ENCODE measurements around the gene SPRING1. TPM values are rescaled to one million over a fixed set of nuclear protein-coding genes. Genes with fewer than 3 reads are reported as not detected.

The SPRING1 gene
- total RNA-seq, 4 donors from 2014 or later, result 6.2 to 19.2 (median 16.3) TPM

- H3K36me3 ChIP-seq, result peaks cover 5 to 59% (median 40%) of the 10 kb centered on the region in 4 donors
- no peaks in the 10 kb centered on the region for H3K27me3 ChIP-seq
- TF ChIP-seq EP300 (IDR thresholded peaks at IDR 0.05) (no peak), POLR2A (IDR thresholded peaks at IDR 0.05; ENCODE audit: low read depth) (no peak), POLR2AphosphoS5 (IDR thresholded peaks at IDR 0.05) (peak; percentile 29 to 34)
- peak; percentile 94 for DNase-seq (ENCODE audit: extremely low spot score)
- intact Hi-C loops (cut with DNase I), result loop anchor here (10.0 kb wide), 1 partner anchor 407 kb away; no protein-coding TSS in a partner anchor
- 70% methylated on average over 25 of the region's 27 CpGs for whole genome bisulfite sequencing
- H3K27ac ChIP-seq (replicated peaks in 1 of 4), result peak overlapping the region; percentile 29 to 75 (median 49)
- no peaks in the 10 kb centered on the region for H3K9me3 ChIP-seq
- peak overlapping the region in 3 of 4 donors; percentile 21 to 35 (median 27) for H3K4me3 ChIP-seq
- peaks cover 24 to 36% (median 29%) of the 10 kb centered on the region in 4 donors for H3K4me1 ChIP-seq
Measured at GRCh38 chr12:116717466-116718437, 20.1 kb downstream of the SPRING1 start.

DNA sequence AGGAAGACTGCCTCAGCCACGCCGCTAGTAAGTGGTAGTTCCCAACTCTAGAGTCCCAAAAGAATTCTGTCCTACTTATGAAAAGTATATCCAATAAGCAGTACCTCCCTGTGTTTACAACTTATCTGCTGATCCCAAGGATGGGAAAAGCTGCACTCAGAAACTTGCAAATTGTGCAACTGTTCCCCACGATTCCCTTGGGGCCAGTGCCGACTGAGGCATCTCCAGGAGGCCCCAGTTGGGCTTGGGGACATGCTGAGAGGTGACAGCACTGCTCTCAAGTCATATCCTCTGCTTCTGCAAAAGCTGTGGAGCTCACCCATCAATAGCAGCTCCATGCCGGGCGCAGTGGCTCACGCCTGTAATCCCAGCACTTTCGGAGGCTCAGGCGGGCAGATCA, 23.7 kb downstream of the SPRING1 start:
- Histone ChIP-seq H3K27ac (replicated peaks in 1 of 4) (no peak overlapping the region), H3K9me3 (no peaks in the 10 kb centered on the region), H3K27me3 (peaks cover 0 to 4% (median 0%) of the 10 kb centered on the region in 4 donors), H3K36me3 (peaks cover 0 to 34% (median 30%) of the 10 kb centered on the region in 4 donors), H3K4me3 (no peak overlapping the region), H3K4me1 (peaks cover 16 to 27% (median 21%) of the 10 kb centered on the region in 4 donors)
- no peak for DNase-seq (ENCODE audit: extremely low spot score)
- TF ChIP-seq EP300 (IDR thresholded peaks at IDR 0.05), result no peak
- TF ChIP-seq POLR2AphosphoS5 (IDR thresholded peaks at IDR 0.05), result no peak
- no peak for TF ChIP-seq CTCF (IDR thresholded peaks at IDR 0.05)
- no peak for TF ChIP-seq POLR2A (IDR thresholded peaks at IDR 0.05; ENCODE audit: low read depth)
- intact Hi-C loops (cut with DNase I), result loop anchor here (10.0 kb wide), 1 partner anchor 411 kb away; no protein-coding TSS in a partner anchor
- WGBS, result 87% methylated on average over 8 of the region's 9 CpGs

DNA sequence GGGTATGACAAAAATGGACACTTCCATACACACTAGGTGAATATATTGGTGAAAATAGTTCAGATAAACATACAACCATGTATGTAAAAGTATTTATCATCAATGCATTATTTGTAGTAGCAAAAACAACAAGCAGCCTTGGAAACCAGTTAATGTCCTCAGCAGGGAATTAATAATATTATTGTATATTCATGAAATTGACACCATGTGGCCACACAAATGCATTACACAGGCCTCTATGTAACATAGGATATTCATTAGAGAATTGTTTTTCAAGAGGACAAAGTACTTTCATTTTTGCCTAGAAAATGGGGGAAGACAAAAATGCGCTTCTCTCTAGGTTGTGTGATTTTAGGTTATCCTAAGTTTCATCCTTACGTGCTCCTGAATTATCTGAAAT, 24.3 kb downstream of the SPRING1 start:
- H3K27ac ChIP-seq (replicated peaks in 1 of 4), result no peak overlapping the region
- TF ChIP-seq CTCF (IDR thresholded peaks at IDR 0.05) (peak in 1 of 3 experiments; percentile 5), POLR2A (IDR thresholded peaks at IDR 0.05; ENCODE audit: low read depth) (no peak), POLR2AphosphoS5 (IDR thresholded peaks at IDR 0.05) (no peak), EP300 (IDR thresholded peaks at IDR 0.05) (no peak)
- H3K9me3 ChIP-seq, result no peaks in the 10 kb centered on the region
- no peak overlapping the region for H3K4me3 ChIP-seq
- intact Hi-C loops (cut with DNase I), result loop anchor here (10.0 kb wide), 1 partner anchor 411 kb away; no protein-coding TSS in a partner anchor
- DNase-seq (ENCODE audit: extremely low spot score), result no peak
- peaks cover 0 to 5% (median 0%) of the 10 kb centered on the region in 4 donors for H3K27me3 ChIP-seq
- WGBS, result 94% methylated on average over 2 of the region's 2 CpGs
- peaks cover 0 to 34% (median 30%) of the 10 kb centered on the region in 4 donors for H3K36me3 ChIP-seq
- H3K4me1 ChIP-seq, result peaks cover 15 to 27% (median 21%) of the 10 kb centered on the region in 4 donors

- Histone ChIP-seq H3K4me1 (peaks cover 8 to 21% (median 17%) of the 10 kb centered on the region in 4 donors), H3K9me3 (no peaks in the 10 kb centered on the region), H3K4me3 (no peak overlapping the region), H3K27me3 (peaks cover 0 to 5% (median 0%) of the 10 kb centered on the region in 4 donors), H3K36me3 (peaks cover 0 to 32% (median 27%) of the 10 kb centered on the region in 4 donors), H3K27ac (replicated peaks in 1 of 4) (no peak overlapping the region)
- intact Hi-C loops (cut with DNase I), result loop anchor here (10.0 kb wide), 1 partner anchor 412 kb away; no protein-coding TSS in a partner anchor
- TF ChIP-seq POLR2A (IDR thresholded peaks at IDR 0.05; ENCODE audit: low read depth) (no peak), POLR2AphosphoS5 (IDR thresholded peaks at IDR 0.05) (no peak), EP300 (IDR thresholded peaks at IDR 0.05) (no peak), CTCF (IDR thresholded peaks at IDR 0.05) (no peak)
- DNase-seq (ENCODE audit: extremely low spot score), result no peak
- 93% methylated on average over 13 of the region's 17 CpGs for WGBS
Measured at GRCh38 chr12:116712458-116713303, 25.2 kb downstream of the SPRING1 start.

All from esophagus muscularis mucosa (tissue), 4 donors.